Smooth muscle cell (in vitro differentiated cells): Measurements from ENCODE around the gene IGF2. TPM values are rescaled to one million over a fixed set of nuclear protein-coding genes. Genes with fewer than 3 reads are reported as not detected.

Experiments
- DNase-seq: peaks from one replicate; lab custom pipeline; 2025; ENCODE audit not compliant: unreplicated experiment; lab: John Stamatoyannopoulos, UW
- H2AFZ ChIP-seq: fragments of 200-600 bp; sonication (generic); 2 replicates; pipeline ENCODE4 v1.6.0; 2016; ENCODE audit warnings: antibody characterized with exemption, low read depth, mild to moderate bottlenecking
- H3F3A ChIP-seq: fragments of 200-600 bp; sonication (generic); 2 replicates; pipeline ENCODE4 v1.6.0; 2017; ENCODE audit warnings: antibody characterized with exemption, low read depth
- H3K27ac ChIP-seq: fragments of 200-600 bp; sonication (generic); 2 replicates; pipeline ENCODE4 v1.5.1; 2016; ENCODE audit warnings: low read depth, mild to moderate bottlenecking
- H3K27me3 ChIP-seq: fragments of 200-600 bp; sonication (generic); 2 replicates; pipeline ENCODE4 v1.6.1; 2016; ENCODE audit warnings: low read depth, mild to moderate bottlenecking
- H3K36me3 ChIP-seq: fragments of 200-600 bp; sonication (generic); 2 replicates; pipeline ENCODE4 v1.5.1; 2016; ENCODE audit warnings: low read depth
- H3K4me1 ChIP-seq: fragments of 200-600 bp; sonication (generic); 2 replicates; pipeline ENCODE4 v1.5.1; 2016; ENCODE audit warnings: low read depth
- H3K4me2 ChIP-seq: fragments of 200-600 bp; sonication (generic); 2 replicates; pipeline ENCODE4 v1.6.0; 2016; ENCODE audit warnings: mild to moderate bottlenecking
- H3K4me3 ChIP-seq: fragments of 200-600 bp; sonication (generic); 2 replicates; pipeline ENCODE4 v1.5.1; 2016; ENCODE audit warnings: mild to moderate bottlenecking
- H3K79me2 ChIP-seq: fragments of 200-600 bp; sonication (generic); 2 replicates; pipeline ENCODE4 v1.6.0; 2016; ENCODE audit warnings: low read depth, mild to moderate bottlenecking
- H3K9ac ChIP-seq: fragments of 200-600 bp; sonication (generic); 2 replicates; pipeline ENCODE4 v1.6.0; 2016; ENCODE audit warnings: low read depth
- H3K9me3 ChIP-seq: fragments of 200-600 bp; sonication (generic); replicated peaks from 2 replicates; pipeline ENCODE4 v1.5.1; 2016; ENCODE audit warnings: low read depth
- H4K20me1 ChIP-seq: fragments of 200-600 bp; sonication (generic); 2 replicates; pipeline ENCODE4 v1.6.0; 2016; ENCODE audit warnings: low read depth
- CTCF ChIP-seq: fragments of 200-600 bp; sonication (generic); IDR thresholded peaks from 2 replicates; pipeline ENCODE4 v1.5.1; 2017; ENCODE audit warnings: borderline replicate concordance, mild to moderate bottlenecking, antibody characterized with exemption; ENCODE audit not compliant: insufficient read depth, poor library complexity, severe bottlenecking
- WGBS: methylation state at CpG from one replicate; pipeline ENCODE4 v1.1.7; 2016; ENCODE audit warnings: low lambda C conversion rate; 5-methylcytosine and 5-hydroxymethylcytosine counted together
- polyA plus RNA-seq: library from polyadenylated mRNA; unstranded; fragments of >200 nt; fragmentation: Nextera tagmentation; extraction: Ambion mirVana; gene quantifications from 2 replicates; pipeline ENCODE4 v1.2.1, GENCODE V29; 2016
- total RNA-seq: library from RNA; depleted of rRNA; stranded (reverse); fragments of >200 nt; gene quantifications from 2 replicates; pipeline ENCODE4 v1.2.3, GENCODE V29; 2014

The IGF2 gene
- total and polyA plus RNA-seq, 2 experiments from 2014 or later = 2,086 to 3,877 TPM

- no peak for DNase-seq
- TF ChIP-seq CTCF = no peak
- Histone ChIP-seq H3K79me2 (no peaks in the 10 kb centered on the region), H3K36me3 (no peaks in the 10 kb centered on the region), H3K4me1 (peaks cover 4% of the 10 kb centered on the region), H3K27ac (no peak overlapping the region), H2AFZ (no peak overlapping the region), H3K4me2 (no peak overlapping the region), H3K27me3 (no peaks in the 10 kb centered on the region), H3K4me3 (no peak overlapping the region), H4K20me1 (no peaks in the 10 kb centered on the region), H3K9me3 (no peaks in the 10 kb centered on the region), H3K9ac (no peak overlapping the region), H3F3A (no peaks in the 10 kb centered on the region)
- 95% methylated on average over 10 of the region's 11 CpGs for WGBS
These were observed 25.4 kb downstream of the IGF2 start for GRCh38 chr11:2113776-2114175.

GRCh38 chr11:2110521-2110920, 28.7 kb downstream of the IGF2 start:
- Histone ChIP-seq H3K4me3 (no peak overlapping the region), H3K27ac (no peak overlapping the region), H3K79me2 (no peaks in the 10 kb centered on the region), H2AFZ (no peak overlapping the region), H3K4me2 (no peak overlapping the region), H3K4me1 (peaks cover 4% of the 10 kb centered on the region), H3K9me3 (no peaks in the 10 kb centered on the region), H3F3A (no peaks in the 10 kb centered on the region), H3K27me3 (no peaks in the 10 kb centered on the region), H3K36me3 (no peaks in the 10 kb centered on the region), H4K20me1 (no peaks in the 10 kb centered on the region), H3K9ac (no peak overlapping the region)
- WGBS = 97% methylated on average over 12 of the region's 12 CpGs
- DNase-seq = no peak
- TF ChIP-seq CTCF = no peak

DNA sequence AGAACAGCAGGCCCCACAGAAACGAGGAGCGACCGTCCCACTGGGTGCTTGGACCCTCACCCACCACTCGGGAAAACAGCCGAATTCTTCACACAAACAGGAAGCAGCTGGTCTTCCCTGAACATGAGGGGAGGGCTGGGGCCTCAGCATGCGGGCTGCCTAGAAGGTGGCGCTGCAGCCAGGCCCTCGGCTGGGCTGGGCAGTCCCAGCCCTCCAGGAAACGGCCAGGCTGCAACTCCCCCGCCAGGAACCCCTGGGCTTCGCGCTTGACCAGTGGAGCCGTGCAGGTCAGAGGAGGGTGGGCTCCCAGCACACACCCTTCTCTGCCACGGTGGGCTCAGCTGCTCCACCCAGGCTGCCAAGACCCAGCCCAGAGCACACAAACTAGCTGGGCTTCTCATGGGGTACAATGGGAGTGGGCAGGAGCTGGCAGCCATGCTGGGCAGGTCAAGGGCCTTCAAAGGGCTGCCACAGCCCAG, 29.6 kb downstream of the IGF2 start:
- Histone ChIP-seq H3K4me1 (peaks cover 4% of the 10 kb centered on the region), H3K4me2 (peak overlapping the region; percentile 40), H3K4me3 (no peak overlapping the region), H3K79me2 (no peaks in the 10 kb centered on the region), H4K20me1 (no peaks in the 10 kb centered on the region), H3K36me3 (no peaks in the 10 kb centered on the region), H3K9ac (no peak overlapping the region), H3K27me3 (no peaks in the 10 kb centered on the region), H2AFZ (peak overlapping the region; percentile 60), H3K27ac (no peak overlapping the region), H3K9me3 (no peaks in the 10 kb centered on the region), H3F3A (no peaks in the 10 kb centered on the region)
- DNase-seq = no peak
- 55% methylated on average over 14 of the region's 14 CpGs for WGBS
- no peak for TF ChIP-seq CTCF
